ENCODE data around the gene CTNS. TPM values are rescaled to one million over a fixed set of nuclear protein-coding genes. Genes with fewer than 3 reads are reported as not detected.
A peak's percentile ranks its signal among the peaks of the same experiment; 100 is the strongest.

The CTNS gene
- 9.9 and 10.3 TPM in 2 replicates for total RNA-seq (2014; rRNA removed; shearing (Covaris generic))

- DNase-seq (ENCODE audit: low read depth): peak; percentile 94
Measured at GRCh38 chr17:3636154-3636907, at the start of gene CTNS, which contains the start of gene SHPK. Gene CTNS, plus strand, starts transcription at chr17:3636760. Its CDS starts 3,447 bp downstream, at chr17:3640207. Gene SHPK, minus strand, starts transcription at chr17:3636250. Its CDS starts 31 bp downstream, at chr17:3636219.

- DNase-seq (ENCODE audit: low read depth): no peak
Measured at GRCh38 chr17:3589784-3590183, 46.8 kb upstream of the CTNS start.

- DNase-seq (ENCODE audit: low read depth): no peak
Measured at GRCh38 chr17:3590231-3590630, 46.3 kb upstream of the CTNS start.

- no peak for DNase-seq (ENCODE audit: low read depth)
Measured at GRCh38 chr17:3590768-3591167, 45.8 kb upstream of the CTNS start.

- no peak for DNase-seq (ENCODE audit: low read depth)
Measured at GRCh38 chr17:3592216-3592860, 44.2 kb upstream of the CTNS start.

- no peak for DNase-seq (ENCODE audit: low read depth)
Measured at GRCh38 chr17:3593384-3593783, 43.2 kb upstream of the CTNS start.

GRCh38 chr17:3594051-3594800 lies 42.3 kb upstream of the CTNS start:
- DNase-seq (ENCODE audit: low read depth): no peak

GRCh38 chr17:3594976-3595375 lies 41.6 kb upstream of the CTNS start:
- DNase-seq (ENCODE audit: low read depth): no peak

GRCh38 chr17:3596804-3597464 lies 39.6 kb upstream of the CTNS start:
- no peak for DNase-seq (ENCODE audit: low read depth)

GRCh38 chr17:3598078-3598477 lies 38.5 kb upstream of the CTNS start:
- no peak for DNase-seq (ENCODE audit: low read depth)

GRCh38 chr17:3600529-3601205 lies 35.9 kb upstream of the CTNS start:
- DNase-seq (ENCODE audit: low read depth): no peak

- DNase-seq (ENCODE audit: low read depth): peak; percentile 39
Measured at GRCh38 chr17:3602499-3602898, 34.1 kb upstream of the CTNS start.

- peak; percentile 63 for DNase-seq (ENCODE audit: low read depth)
Measured at GRCh38 chr17:3603119-3603869, 33.3 kb upstream of the CTNS start.

- no peak for DNase-seq (ENCODE audit: low read depth)
Measured at GRCh38 chr17:3603870-3604259, 32.7 kb upstream of the CTNS start.

GRCh38 chr17:3609689-3610088 lies 26.9 kb upstream of the CTNS start:
- no peak for DNase-seq (ENCODE audit: low read depth)

- DNase-seq (ENCODE audit: low read depth): no peak
Measured at GRCh38 chr17:3610523-3610922, 26.0 kb upstream of the CTNS start.

- DNase-seq (ENCODE audit: low read depth): no peak
Measured at GRCh38 chr17:3613124-3613523, 23.4 kb upstream of the CTNS start.

GRCh38 chr17:3615160-3615870 lies 21.2 kb upstream of the CTNS start:
- no peak for DNase-seq (ENCODE audit: low read depth)

- DNase-seq (ENCODE audit: low read depth): no peak
Measured at GRCh38 chr17:3621146-3621720, 15.3 kb upstream of the CTNS start.

Measured in RPMI7951 (cell line).